ENCODE data around the gene TNFRSF14.
"Not testable (repeated sequence)": the region's sequence is repeated elsewhere in the genome, so short reads cannot be mapped to it uniquely, and the experiment has no call there.

TNFRSF14 gene

DNA sequence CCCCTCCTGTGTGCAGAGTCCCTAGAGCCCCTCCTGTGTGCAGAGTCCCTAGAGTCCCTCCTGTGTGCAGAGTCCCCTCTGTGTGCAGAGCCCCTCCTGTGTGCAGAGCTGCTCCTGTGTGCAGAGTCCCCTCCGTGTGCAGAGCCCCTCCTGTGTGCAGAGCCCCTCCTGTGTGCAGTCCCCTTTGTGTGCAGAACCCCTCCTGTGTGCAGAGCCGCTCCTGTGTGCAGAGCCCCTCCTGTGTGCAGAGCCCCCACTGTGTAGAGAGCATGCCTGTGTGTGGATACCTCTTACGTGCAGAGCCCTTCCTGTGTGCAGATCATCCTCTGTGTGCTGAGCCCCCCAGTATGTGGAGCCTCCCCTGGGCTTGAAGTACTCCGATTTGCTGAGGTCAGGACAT lies 17.8 kb upstream of the TNFRSF14 start:
- DNase-seq (ENCODE audit: low read depth, low spot score) = no peak

DNA sequence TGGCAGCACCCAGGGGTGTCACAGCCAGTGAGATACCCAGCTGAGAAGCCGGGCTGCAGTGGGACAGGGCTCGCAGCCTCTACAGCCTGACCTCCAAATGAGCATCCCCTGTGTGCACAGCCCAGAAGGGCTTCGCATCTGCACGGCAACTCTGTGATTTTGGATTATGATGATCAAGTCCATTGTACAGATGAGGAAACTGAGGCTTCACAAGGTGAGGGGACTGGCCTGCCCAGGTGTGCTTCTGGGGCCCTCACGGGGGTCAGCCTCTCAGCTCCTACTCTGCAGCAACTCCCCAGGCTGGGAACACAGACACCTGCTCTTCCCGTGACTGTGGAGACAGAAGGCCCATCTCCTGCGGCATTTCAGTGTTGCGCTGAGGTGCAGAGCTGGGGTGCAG lies 17.3 kb upstream of the TNFRSF14 start:
- no peak for DNase-seq (ENCODE audit: low read depth, low spot score)

DNA sequence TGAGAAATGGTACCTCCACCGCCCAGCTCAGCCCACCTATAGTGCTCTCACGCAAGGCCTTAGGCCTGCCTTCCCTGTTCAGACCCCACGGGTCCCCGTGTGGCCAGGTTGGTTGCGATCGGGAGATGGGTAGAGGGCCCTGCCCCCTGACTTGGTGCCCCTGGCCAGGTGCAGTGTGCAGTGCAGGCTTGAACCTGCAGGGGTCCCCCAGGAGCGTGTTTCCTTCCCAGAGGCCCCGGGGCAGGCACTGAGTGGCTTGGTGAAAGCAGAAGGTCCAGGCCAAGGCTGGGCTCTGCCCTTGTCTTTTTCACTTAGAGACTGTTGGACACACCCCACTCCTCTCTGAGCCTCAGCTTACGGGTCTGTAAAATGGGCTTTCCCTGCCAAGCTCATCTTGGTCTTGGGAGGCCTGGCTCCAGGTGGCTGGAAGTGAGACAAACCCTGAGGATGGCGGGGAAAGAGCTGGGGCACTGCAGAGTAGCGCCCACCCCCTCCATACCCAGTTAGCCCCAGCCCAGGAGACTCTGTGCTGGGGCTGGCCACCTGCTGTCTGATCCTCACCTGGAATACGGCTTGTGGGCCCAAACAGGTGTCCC lies 16.8 kb upstream of the TNFRSF14 start:
- no peak for DNase-seq (ENCODE audit: low read depth, low spot score)

DNA sequence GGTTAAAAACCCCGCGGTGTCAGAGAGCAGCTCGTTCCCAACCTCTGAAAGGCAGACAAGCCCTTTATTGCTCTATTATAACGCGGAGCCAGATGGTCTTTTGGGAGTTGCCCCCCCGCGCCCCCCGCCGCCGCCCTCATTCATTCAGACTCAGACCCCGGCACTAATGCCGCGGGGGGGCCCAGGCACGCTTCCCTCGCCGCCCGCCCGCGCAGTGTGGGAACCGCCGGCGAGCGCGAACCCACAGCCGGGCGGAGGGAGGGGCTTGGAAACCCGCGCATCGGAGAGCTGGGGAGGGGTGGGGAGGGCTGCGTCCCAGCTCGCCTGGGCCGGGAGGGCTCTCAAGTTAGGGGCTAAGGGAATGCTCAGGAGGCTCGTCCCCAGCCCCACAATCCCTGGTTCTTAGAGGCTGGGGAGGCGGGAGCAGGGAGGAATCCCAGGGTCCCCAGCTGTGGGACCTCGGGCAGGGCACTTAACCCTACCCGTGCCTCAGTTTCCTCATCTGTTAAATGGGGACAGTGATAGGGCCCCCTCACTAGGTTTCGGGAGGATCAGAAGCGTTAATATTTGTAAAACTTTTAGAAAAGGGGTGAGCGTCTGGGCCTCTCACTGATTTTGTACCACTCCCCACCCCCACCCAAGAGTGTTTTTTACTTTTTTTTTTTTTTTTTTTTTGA lies 15.2 kb upstream of the TNFRSF14 start:
- DNase-seq (ENCODE audit: low read depth, low spot score) = peak; percentile 57

DNA sequence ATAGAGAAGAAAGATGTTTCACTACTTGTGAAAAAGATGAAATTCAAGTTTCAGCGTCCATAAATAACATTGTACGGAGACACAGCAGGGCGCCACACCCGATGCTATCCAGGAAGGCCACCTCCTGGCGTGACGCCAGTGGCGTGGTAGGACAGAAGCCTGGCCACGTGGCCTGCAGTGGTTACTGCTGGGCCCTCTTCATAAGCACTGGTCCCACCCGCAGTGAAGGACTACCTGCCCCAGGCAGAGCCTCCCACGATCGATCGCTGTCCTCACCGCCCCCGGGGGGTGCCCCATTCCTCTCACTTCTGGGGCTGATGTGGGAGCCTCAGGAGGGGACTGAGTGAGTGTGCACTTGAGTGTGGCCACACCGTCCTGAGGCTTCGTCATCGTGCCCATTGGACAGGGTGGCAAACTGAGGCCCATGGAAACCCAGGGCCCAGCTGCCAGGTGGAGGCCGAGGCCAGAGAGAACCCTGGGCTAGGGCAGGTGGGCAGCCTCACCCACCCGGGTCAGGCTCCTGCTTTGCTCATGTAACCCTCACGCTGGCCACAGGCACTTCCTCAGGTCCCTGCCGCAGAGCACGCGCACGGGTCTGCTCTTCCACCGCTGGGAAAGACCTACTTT lies 14.4 kb upstream of the TNFRSF14 start:
- no peak for DNase-seq (ENCODE audit: low read depth, low spot score)

DNA sequence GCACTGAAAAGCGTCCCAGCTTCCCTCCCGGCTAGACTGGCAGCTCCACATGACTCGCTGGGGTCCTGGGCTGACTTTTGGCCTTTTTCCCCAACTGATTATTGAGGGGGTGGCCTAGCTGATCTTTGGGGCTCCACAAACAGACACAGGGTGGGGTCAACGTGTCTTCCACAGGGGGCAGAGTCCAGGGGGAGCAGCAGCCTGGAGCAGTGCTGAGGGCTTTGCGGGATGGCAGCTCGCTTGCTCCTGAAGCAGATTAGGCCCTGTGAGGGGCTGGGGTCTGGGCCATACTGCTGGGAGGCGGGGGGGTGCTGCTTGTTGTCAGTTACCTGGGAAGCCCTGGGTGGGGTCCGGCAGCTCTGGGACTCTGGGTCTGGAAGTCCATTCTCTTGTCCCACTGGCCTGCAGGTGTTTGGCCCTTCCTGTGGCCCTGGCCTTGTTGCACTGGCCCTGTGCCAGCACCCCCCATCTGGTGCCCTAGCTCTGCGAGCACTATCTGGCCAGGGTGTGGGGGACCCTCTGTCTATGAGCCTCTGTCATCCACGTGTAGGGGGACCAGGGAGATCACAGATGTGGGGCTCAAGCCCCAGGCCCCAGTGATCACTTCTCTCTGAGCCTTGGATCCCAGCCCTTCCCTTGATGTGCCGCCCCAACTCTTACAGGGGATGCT lies 13.8 kb upstream of the TNFRSF14 start:
- no peak for DNase-seq (ENCODE audit: low read depth, low spot score)

DNA sequence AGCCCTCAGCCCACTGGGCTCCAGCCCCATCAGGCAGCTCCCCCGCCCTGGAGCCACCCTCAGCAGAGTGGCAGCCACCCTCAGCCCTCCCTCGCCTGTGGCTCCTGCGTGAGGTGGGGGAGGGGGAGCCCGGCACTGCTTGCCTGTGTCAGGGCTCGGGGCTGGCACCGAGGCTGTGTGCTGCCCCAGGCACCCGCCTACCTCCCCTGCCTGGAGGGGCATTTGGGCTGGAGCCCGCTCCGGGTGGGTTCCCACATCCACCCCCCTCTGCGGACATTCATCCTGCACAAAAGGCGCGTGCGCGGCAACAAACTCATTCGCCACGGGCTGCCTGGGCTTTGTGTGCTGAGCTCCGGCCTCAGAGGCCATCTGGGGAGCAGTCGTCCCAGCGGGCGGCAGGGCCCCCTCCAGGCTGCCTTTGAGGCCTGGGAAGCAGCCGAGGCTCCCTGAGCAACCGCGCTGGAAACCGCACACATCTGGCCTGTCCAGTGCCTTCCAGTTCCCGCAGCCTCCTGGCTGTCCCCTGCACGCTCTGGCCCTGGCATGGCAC lies 12.6 kb upstream of the TNFRSF14 start:
- peak; percentile 69 for DNase-seq (ENCODE audit: low read depth, low spot score)

DNA sequence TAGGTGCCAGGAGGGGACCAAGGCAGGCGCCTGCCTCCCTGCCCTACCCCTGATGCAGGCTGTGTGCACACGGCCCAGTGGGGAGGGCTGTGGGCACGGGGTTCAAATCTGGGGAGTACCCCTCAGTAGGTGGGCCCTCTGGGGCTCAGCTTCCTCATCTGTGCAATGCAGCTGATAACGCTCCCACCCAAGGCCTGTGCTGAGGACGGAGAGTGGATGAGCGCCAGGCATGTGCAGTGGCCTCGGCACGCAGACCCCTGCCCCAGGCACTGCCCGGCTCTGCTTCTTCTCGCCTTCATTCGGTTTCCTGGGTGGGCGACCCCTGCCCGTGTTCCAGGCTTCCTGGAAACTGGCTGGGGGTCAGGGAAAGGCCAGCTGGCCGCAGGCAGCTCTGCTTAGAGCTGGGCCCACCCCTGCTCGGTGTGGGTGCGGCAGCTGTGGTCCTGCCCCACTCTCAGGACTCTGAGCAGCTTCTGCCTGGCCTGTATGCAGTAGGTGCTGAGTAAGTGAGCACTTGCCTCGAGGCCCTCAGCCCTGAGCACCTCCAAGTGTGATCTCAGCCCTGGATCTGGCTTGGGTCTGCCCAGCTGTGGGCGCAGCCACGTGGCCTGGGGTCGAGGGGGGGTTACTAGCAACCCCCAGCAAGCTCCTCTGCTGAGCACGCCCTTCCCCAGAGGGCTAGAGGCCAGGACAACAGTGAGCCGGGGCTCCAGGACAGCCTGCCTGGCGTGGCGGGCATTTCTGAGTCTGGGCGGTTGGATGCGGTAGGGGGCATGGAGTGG lies 11.9 kb upstream of the TNFRSF14 start:
- peak; percentile 59 for DNase-seq (ENCODE audit: low read depth, low spot score)

DNA sequence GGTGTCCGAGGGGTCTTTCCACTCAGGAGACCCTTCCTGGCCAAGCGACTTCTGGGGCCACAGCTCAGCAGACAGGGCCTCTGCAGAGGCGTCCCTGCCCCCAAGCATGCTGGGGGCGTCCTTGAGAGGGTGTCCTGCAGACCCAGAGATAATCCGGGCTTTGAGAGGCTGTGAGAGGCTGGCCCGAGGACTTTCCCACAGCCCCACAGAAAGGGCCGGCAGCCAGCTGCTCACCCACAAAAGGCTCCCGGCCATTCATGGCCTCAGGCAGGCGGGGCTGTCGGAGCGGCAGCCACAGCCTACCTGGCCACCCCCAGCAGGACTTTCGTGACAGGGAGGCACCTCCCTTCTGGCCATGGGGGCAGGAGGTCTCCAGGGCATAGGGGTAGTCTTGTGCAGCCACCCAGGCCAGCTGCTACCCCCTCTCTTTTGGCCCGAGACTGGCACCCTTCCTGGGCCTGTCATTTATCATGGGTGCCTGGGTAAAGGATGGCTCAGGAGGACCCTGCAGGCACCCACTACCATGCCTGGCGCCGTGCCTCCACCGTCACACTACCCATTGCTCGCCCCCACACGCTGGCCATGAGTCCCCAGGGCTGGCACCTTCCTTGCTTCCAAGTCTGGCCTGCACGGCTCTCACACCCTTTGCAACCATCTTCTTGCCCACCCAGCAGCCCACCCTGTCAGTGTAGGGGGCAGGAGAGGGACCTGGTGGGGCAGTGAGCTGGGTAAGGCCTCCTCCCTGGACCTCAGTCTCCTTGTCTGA lies 11.1 kb upstream of the TNFRSF14 start:
- DNase-seq (ENCODE audit: low read depth, low spot score) = peak; percentile 78

DNA sequence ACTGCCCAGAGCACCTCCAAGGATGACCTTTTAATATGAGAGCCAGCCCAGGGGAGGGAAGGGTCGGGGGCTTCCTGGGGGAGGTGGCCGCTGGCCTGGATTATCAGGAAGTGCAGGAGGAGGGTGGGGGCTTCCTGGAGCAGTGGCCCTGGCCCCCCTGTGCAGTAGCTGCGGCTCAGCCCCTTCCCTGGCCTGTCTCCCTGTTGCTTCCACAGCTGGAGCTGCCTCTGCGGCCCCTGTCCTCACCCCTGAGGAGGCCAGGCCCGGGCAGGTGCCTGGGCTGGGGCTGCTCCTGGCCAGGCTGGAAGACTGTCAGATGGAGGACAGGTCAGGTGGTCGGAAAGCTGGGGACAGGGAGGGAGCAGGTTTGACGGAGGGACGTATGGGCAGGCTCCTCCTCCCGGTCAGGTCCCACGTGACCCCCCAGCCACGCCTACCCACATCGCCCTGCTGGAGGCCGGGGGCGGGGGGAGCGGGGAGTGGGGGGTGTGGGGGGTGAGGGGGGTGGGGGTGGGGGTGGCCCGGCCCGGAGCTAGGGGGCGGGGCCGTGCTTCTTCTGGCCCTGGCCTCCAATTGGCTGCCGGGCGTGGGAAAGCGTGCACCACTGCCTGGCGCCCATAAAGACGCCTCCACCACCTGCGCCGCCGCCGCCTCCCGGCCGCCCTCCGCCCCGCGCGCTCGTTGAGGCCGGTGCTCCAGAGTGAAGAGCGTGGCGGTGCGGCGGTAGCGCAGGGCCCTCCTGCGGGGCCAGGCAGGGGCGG lies 10.2 kb upstream of the TNFRSF14 start:
- peak; percentile 83 for DNase-seq (ENCODE audit: low read depth, low spot score)

DNA sequence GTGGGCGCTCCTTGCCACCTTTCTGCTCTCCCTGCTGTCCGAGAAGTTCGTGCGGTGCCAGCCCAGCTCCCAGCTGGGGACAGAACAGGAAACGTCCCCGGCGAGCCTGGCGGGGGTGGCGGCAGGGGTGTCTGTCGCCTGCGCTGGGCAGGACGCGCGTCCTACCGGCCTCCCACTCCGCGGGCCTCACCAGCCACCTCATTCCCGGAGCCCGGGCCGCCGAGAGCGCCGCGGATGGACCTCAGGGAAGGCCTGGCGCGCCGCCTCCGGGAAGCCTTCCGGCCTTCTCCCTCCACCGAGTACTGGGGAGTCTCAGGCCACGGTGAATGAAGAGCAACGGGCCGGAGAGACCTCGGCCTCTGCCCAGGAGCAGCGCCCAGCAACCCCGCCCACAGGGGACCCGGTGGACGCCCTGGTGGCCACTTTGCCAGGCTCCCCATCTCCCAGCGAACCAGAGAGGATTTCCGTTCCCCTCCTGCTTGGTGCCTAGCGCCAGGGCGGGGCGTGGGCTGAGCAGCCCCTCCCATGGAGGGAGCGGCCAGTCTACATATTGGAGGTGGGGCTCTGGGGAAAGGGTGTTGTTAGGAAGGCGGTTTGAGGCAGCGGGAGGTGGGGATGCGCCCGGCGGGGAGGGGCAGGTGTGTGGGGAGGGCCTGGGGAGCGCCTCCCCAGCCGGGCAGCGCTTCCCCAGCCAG lies 9.5 kb upstream of the TNFRSF14 start:
- peak; percentile 72 for DNase-seq (ENCODE audit: low read depth, low spot score)

DNA sequence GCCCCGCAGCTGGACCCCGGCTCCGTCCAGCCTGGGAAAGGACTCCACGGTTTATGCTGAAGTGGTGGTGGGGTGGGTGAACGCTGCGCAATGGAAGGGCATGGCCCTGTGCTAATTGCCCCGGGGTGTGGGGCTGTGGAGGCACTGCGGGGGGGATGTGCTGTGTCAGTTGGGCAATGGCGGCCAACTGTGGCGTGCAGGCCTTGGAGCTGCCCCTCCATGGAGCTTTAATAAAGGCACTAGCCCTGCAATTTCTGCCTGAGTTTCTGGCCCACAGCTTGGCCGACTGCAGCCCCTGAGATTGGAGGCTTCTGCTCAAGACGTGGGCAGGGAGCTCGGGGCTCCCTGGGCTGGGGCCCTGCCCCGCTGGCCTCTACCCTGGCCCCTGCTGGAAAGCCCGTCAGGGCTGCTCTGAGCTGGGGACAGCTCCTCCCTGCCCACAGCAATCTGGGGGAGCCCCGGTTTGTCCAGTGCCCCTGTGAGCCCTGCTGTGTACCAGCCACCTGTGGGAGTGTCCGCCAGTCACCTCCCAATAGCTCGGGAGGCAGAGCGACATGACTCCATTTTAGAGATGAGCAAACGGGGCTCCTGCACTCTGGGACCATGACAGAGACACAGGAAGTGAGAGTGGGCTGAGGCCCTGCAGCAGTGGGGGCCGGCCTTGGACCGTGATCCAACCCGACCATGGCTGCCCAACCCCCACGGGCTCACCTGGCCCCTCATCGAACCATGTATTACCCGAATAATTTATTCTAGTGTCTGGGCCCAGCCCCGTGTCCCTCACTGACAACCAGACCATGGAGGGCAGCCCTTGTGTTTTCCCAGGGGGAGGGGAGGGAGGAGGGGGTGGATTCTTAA lies 8.7 kb upstream of the TNFRSF14 start:
- DNase-seq (ENCODE audit: low read depth, low spot score) = no peak

DNA sequence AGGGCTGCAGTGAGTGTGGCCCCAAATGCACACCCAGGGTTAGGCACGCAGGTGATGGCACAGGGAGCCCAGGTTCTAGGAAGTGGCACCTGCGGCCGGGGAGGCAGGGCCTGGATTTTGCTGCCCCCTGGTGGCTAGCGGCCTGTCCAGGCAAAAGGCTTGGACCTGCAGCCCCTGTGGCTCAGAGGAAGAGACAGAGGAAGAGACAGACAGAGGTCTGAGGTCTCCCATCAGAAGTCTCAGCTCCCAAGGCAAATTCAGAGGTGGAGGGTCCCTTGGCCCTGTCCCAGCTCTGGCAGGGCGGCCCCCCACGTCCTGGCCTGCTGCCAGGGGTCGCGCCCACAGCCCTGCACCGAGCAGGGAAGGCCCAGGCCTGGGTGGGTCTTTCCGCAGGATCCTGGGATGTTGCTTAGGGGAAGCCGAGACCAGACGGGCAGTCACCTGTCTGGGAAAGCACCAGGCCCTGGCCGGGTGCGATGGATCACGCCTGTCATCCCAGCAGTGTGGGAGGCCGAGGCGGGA lies 8.0 kb upstream of the TNFRSF14 start:
- DNase-seq (ENCODE audit: low read depth, low spot score) = peak; percentile 86

DNA sequence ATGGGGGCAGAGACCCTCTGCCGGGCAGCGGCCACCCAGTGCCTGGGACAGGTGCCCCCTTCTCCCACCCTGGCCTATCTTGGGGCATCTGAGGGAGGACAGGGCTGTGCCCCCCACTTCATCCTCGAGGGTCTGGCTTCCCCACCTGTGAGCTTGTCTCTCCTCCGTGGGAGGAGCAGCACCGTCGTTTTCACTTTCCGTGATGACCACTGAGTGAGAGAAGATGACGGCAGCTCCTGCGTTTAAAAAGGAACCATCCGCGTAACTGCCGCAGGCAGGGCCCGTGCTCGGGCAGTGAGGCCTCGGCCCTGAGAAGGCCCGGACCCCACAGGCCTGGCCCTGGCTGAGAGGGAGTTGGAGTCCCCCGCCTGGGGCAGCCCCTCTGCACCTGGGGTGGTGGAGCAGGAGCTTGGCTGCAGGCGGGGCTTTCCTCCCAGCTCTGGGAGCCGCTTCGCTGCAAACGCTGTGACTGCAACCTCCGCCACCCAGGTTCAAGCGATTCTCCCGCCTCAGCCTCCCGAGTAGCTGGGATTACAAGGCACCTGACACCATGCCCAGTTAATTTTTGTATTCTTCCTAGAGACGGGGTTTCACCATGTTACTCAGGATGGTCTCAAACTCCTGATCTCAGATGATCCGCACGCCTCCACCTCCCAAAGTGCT lies 6.7 kb upstream of the TNFRSF14 start:
- not testable (repeated sequence) for DNase-seq (ENCODE audit: low read depth, low spot score)

DNA sequence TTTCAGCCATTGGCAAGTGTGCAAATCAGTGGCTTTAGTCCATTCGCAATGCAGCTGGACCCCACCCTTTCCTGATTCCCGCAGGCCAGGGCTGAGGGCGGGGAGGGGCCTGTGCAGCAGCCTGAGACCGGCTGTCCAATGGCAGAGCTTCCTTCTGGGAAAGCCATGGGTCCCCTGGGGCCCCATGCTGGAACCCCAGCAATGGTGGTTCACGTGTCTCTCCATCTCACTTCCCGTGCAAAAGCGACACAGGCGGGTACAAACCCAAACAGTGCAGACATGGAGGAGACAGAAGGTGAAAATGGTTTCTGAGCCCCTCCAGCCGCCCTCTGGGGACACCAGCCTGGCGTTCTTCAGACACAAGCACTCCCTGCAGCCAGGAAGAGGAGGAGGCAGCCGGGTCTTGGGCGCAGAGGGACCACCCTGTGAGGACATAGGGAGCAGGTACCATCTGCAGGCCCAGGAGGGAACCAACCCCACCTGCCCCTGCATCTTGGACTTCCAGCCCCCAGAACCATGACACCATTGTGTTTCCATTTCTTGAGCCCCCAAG lies 5.8 kb upstream of the TNFRSF14 start:
- not testable (repeated sequence) for DNase-seq (ENCODE audit: low read depth, low spot score)

DNA sequence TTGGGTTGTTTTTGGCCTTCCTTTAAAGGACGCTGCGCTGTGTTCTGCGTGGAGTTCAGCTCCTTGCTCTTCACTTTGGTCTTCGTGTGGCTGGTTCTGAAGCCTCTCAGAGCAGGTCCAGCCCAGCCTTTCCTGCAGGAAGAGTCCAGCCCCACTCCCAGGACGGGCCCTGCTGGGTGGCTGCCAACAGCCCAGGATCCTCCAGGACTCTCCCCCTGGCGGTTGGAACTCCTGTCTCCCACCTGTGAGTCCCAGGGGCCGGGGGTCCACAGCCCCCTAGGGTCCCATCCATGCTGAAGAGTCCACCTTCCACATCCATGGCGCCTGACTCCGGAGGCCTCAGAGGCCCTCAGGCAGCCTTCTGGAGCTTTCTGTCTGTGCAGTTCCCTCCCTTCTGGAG lies 4.6 kb upstream of the TNFRSF14 start:
- DNase-seq (ENCODE audit: low read depth, low spot score) = not testable (repeated sequence)

DNA sequence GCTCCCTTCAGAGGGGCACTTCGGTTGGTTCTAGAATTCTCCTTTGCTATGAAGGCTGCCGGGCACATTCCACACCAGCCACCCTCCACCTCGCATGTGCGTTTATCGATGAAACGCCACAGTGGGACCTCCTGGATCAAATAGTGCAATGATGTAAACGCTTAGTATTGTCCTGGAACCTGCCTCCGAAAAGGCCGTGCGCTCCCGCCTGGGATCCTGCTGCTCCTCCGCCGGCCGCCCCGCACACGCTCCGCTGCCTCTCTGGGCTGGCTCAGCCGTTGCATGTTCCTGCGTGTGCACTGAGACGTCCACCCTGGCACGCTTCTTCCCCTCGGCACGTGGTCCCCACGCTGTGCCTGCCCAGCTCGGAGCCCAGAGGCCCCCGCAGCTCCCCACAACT lies 4.0 kb upstream of the TNFRSF14 start:
- DNase-seq (ENCODE audit: low read depth, low spot score) = no peak

Measured in astrocyte of the hippocampus (primary cell).